ENCODE results near the gene CSNK2A3.

- no peak for TF ChIP-seq CTCF (IDR thresholded peaks at IDR 0.05)
- TF ChIP-seq POLR2A (IDR thresholded peaks at IDR 0.05), result no peak
Observed at GRCh38 chr11:11313426-11313825, 39.6 kb downstream of the CSNK2A3 start.

All from uterus (tissue), 2 donors.